OCI-LY7 (cell line): ENCODE data around the gene CACNA2D4. TPM values are rescaled to one million over a fixed set of nuclear protein-coding genes. Genes with fewer than 3 reads are reported as not detected.

ENCODE experiments used
- BruUV-seq: library from RNA; stranded (reverse); fragments of 400-500 nt; replicated peaks from 2 replicates; lab custom pipeline; 2021; lab: Mats Ljungman, UMichigan
- CTCF ChIA-PET: fragments of 300-600 bp; sonication (Branson Sonifier 250); formaldehyde crosslinking; loops from one replicate; lab custom pipeline; 2022; ENCODE audit warnings: antibody characterized with exemption; ENCODE audit not compliant: unreplicated experiment; lab: Charles Lee
- POLR2A ChIA-PET: fragments of 300-600 bp; sonication (Branson Sonifier 250); formaldehyde crosslinking; loops from one replicate; lab custom pipeline; 2022; ENCODE audit warnings: antibody characterized with exemption; lab: Charles Lee
- DNase-seq: peaks from one replicate; pipeline ENCODE4 v3.0.0-alpha.2; 2015; ENCODE audit warnings: low spot score
- H2AFZ ChIP-seq: fragments of 200-600 bp; sonication (generic), shearing (Covaris generic); 2 replicates; pipeline ENCODE4 v1.6.1; 2014; ENCODE audit warnings: mild to moderate bottlenecking, antibody characterized with exemption, low read length, moderate library complexity
- H3K27ac ChIP-seq: fragments of 200-600 bp; sonication (generic); 2 replicates; pipeline ENCODE4 v1.5.1; 2014; ENCODE audit warnings: mixed run types, low read depth, mild to moderate bottlenecking, moderate library complexity, low read length, inconsistent platforms; ENCODE audit not compliant: poor library complexity, severe bottlenecking
- H3K36me3 ChIP-seq: fragments of 200-600 bp; sonication (generic); 2 replicates; pipeline ENCODE4 v1.6.1; 2014; ENCODE audit warnings: mild to moderate bottlenecking, antibody characterized with exemption, low read length, moderate library complexity, mixed read lengths; ENCODE audit not compliant: insufficient read depth
- H3K4me1 ChIP-seq: fragments of 200-600 bp; sonication (generic); 2 replicates; pipeline ENCODE4 v1.5.1; 2014; ENCODE audit warnings: mild to moderate bottlenecking, low read length; ENCODE audit not compliant: insufficient read depth, poor library complexity, severe bottlenecking
- H3K4me2 ChIP-seq: fragments of 200-600 bp; sonication (generic); 2 replicates; pipeline ENCODE4 v1.6.1; 2014; ENCODE audit warnings: mild to moderate bottlenecking, low read length
- H3K4me3 ChIP-seq: fragments of 200-600 bp; sonication (generic); 2 replicates; pipeline ENCODE4 v1.5.1; 2014; ENCODE audit warnings: mild to moderate bottlenecking, low read depth, low read length; ENCODE audit not compliant: poor library complexity, severe bottlenecking
- H3K79me2 ChIP-seq: fragments of 200-600 bp; sonication (generic); 2 replicates; pipeline ENCODE4 v1.6.1; 2016; ENCODE audit warnings: low read depth, mild to moderate bottlenecking, low read length, moderate library complexity, mixed read lengths; ENCODE audit not compliant: insufficient read depth
- H3K9me2 ChIP-seq: fragments of 200-600 bp; sonication (generic); 2 replicates; pipeline ENCODE4 v1.6.1; 2016; ENCODE audit warnings: mild to moderate bottlenecking, low read length, mixed read lengths; ENCODE audit not compliant: insufficient read depth
- H3K9me3 ChIP-seq: fragments of 200-600 bp; sonication (generic); 2 replicates; pipeline ENCODE4 v1.6.1; 2014; ENCODE audit warnings: mild to moderate bottlenecking, mixed run types, low read length, mixed read lengths
- H4K20me1 ChIP-seq: fragments of 200-600 bp; sonication (generic); 2 replicates; pipeline ENCODE4 v1.6.1; 2014; ENCODE audit warnings: mild to moderate bottlenecking, antibody characterized with exemption, low read length, moderate library complexity, mixed read lengths; ENCODE audit not compliant: insufficient read depth
- EZH2phosphoT487 ChIP-seq: fragments of 200-600 bp; sonication (generic); IDR thresholded peaks from 2 replicates; pipeline ENCODE4 v1.6.1; 2018; ENCODE audit warnings: low read depth, borderline replicate concordance, mild to moderate bottlenecking, mixed run types, antibody characterized with exemption, low read length, moderate library complexity, mixed read lengths
- intact Hi-C: fragments of 100-400 bp; cut with micrococcal nuclease; formaldehyde crosslinking; loops from one replicate; pipeline ENCODE4 v1.10.0; 2022; ENCODE audit not compliant: unreplicated experiment
- total RNA-seq, 2 experiments: library from RNA; depleted of rRNA in 1 of 2; stranded (reverse); fragments of >200 nt in 1 of 2; shearing (Covaris generic) in 1 of 2; gene quantifications; 2 replicates each; pipeline ENCODE4 v1.2.3, GENCODE V29; 2014 to 2022
- TF ChIP-seq, protein P1 (sequence below): fragments of 200-600 bp; sonication (generic); conservative IDR thresholded peaks from 2 replicates; pipeline ENCODE4 v1.5.1; 2014; ENCODE audit warnings: mild to moderate bottlenecking, antibody characterized with exemption, low read length, moderate library complexity, mixed read lengths

Gene CACNA2D4
- total RNA-seq, 2 experiments from 2014 or later = 0.13 TPM; not detected in 1

DNA sequence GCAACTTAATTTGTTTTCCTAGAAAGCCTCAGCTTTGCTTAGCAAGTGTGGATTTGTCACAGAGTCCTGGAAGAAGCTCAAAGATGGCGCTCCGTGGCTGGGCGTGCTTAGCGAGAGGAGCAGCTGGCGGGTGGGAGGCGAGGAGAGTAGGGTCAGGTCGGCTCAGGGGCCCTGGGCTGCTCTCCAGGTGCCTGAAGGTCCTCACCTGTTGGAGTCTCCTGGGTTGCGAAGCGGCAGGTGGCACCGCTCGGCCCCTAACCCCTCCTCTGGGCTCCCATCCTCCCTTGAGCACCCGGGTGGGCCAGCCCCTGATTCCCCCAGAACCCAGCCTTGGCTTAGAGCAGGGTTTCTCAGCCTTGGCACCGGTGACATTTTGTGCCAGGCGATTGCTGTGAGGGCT is 73.0 kb downstream of the CACNA2D4 start:
- no peak overlapping the region for H3K4me3 ChIP-seq
- H3K4me2 ChIP-seq = no peak overlapping the region
- H3K36me3 ChIP-seq = no peaks in the 10 kb centered on the region
- no peaks in the 10 kb centered on the region for H3K4me1 ChIP-seq
- H2AFZ ChIP-seq = no peak overlapping the region
- DNase-seq = no peak
- TF ChIP-seq EZH2phosphoT487 = no peak
- TF ChIP-seq, protein P1, sequence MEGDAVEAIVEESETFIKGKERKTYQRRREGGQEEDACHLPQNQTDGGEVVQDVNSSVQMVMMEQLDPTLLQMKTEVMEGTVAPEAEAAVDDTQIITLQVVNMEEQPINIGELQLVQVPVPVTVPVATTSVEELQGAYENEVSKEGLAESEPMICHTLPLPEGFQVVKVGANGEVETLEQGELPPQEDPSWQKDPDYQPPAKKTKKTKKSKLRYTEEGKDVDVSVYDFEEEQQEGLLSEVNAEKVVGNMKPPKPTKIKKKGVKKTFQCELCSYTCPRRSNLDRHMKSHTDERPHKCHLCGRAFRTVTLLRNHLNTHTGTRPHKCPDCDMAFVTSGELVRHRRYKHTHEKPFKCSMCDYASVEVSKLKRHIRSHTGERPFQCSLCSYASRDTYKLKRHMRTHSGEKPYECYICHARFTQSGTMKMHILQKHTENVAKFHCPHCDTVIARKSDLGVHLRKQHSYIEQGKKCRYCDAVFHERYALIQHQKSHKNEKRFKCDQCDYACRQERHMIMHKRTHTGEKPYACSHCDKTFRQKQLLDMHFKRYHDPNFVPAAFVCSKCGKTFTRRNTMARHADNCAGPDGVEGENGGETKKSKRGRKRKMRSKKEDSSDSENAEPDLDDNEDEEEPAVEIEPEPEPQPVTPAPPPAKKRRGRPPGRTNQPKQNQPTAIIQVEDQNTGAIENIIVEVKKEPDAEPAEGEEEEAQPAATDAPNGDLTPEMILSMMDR = no peak
- ChIA-PET POLR2A (no interaction called here), CTCF (no interaction called here)
- H4K20me1 ChIP-seq = no peaks in the 10 kb centered on the region
- no TSS peak for BruUV-seq
- intact Hi-C loops = no loop called here
- H3K79me2 ChIP-seq = no peaks in the 10 kb centered on the region
- no peaks in the 10 kb centered on the region for H3K9me3 ChIP-seq
- H3K27ac ChIP-seq = no peak overlapping the region
- no peaks in the 10 kb centered on the region for H3K9me2 ChIP-seq

DNA sequence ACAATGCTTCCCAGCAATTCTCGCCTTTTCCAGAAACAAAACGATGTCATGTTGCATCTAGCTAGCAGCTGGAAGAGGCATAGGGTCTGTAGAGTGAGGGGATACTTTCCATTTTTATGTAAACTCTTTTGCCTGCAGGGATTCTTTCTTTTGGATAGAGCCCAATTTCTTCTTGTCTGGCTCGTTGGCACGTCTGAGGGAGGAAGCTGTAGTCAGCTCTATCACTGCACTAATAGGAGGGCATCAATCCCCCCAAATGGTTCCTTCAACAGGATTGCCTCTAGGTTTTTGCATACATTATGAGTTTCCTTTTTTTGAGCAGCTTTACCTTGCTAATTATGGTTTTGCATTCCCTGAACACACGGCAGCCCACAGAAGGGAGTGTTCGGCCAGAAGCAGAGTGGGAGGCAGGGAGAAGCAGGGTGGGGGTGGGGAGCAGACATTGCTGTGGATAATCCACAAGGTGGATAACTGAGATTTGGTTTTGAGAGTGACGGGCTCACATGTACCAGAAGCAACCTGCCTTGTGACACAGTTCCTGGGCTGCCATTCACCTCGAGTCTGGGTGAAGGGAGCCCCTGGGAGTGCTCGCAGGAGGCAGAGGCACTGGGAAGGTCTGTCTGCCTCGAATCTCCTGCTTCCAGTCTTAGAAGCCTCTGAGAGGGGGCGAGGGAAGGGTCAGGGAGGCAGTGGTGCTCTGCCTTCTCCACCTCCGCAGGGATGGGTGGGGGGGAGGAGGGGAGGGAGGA is 73.6 kb downstream of the CACNA2D4 start:
- Histone ChIP-seq H3K4me1 (no peaks in the 10 kb centered on the region), H3K36me3 (no peaks in the 10 kb centered on the region), H3K79me2 (no peaks in the 10 kb centered on the region), H2AFZ (no peak overlapping the region), H3K9me3 (no peaks in the 10 kb centered on the region), H3K9me2 (no peaks in the 10 kb centered on the region), H3K27ac (no peak overlapping the region), H3K4me3 (no peak overlapping the region), H3K4me2 (no peak overlapping the region), H4K20me1 (no peaks in the 10 kb centered on the region)
- BruUV-seq = no TSS peak
- intact Hi-C loops = no loop called here
- DNase-seq = no peak
- ChIA-PET POLR2A (no interaction called here), CTCF (no interaction called here)
- TF ChIP-seq, protein P1 = no peak
- no peak for TF ChIP-seq EZH2phosphoT487

DNA sequence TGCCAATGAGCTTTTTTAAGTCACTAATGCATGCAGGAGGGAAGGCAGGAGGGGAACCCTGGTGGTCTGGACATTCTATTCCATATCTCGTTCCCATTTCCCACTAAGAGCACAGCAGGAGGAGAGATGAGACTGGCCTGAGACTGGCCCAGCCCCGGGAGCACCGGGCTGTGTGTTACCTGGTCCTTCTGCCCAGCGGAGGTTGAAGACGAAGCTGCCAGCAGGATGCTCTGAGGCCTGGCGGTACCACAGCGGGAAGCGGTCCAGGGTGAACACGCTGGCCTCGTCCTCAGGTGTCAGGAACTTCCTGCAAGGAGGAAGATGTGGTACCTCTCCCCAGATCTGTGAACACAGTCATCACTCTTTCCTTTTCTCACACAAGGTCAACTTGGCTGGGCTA is 74.2 kb downstream of the CACNA2D4 start:
- Histone ChIP-seq H3K79me2 (no peaks in the 10 kb centered on the region), H3K9me2 (no peaks in the 10 kb centered on the region), H3K36me3 (no peaks in the 10 kb centered on the region), H3K27ac (no peak overlapping the region), H4K20me1 (no peaks in the 10 kb centered on the region), H2AFZ (no peak overlapping the region), H3K4me3 (no peak overlapping the region), H3K9me3 (no peaks in the 10 kb centered on the region), H3K4me2 (no peak overlapping the region), H3K4me1 (no peaks in the 10 kb centered on the region)
- TF ChIP-seq, protein P1 = no peak
- TF ChIP-seq EZH2phosphoT487 = no peak
- no peak for DNase-seq
- ChIA-PET POLR2A (no interaction called here), CTCF (no interaction called here)
- BruUV-seq = no TSS peak
- intact Hi-C loops = no loop called here
